Activated CD8-positive, alpha-beta memory T cell treated with anti-CD3 and anti-CD28 coated beads, Interleukin-2, amount 50 U/mL, for 48 hours (primary cell): ENCODE results near the gene PI4KA.

ENCODE experiments used
- DNase-seq: peaks from one replicate; pipeline ENCODE4 v3.0.0-alpha.2; 2020

The PI4KA gene

GRCh38 chr22:20881869-20882815 is 23.5 kb upstream of the PI4KA start:
- no peak for DNase-seq

- DNase-seq = no peak
These were observed 22.6 kb upstream of the PI4KA start for GRCh38 chr22:20881231-20881630.

GRCh38 chr22:20877715-20878114 is 19.1 kb upstream of the PI4KA start:
- DNase-seq = no peak

- no peak for DNase-seq
These were observed 16.7 kb upstream of the PI4KA start for GRCh38 chr22:20875296-20875695.

- DNase-seq = no peak
These were observed 14.6 kb upstream of the PI4KA start for GRCh38 chr22:20873214-20873613.

GRCh38 chr22:20869234-20869633 is 10.6 kb upstream of the PI4KA start:
- no peak for DNase-seq

GRCh38 chr22:20868025-20868962 is 9.7 kb upstream of the PI4KA start:
- no peak for DNase-seq

GRCh38 chr22:20867179-20868024 is 8.8 kb upstream of the PI4KA start:
- DNase-seq = no peak

GRCh38 chr22:20866736-20867135 is 8.1 kb upstream of the PI4KA start:
- DNase-seq = no peak

GRCh38 chr22:20865875-20866445 is 7.3 kb upstream of the PI4KA start:
- DNase-seq = no peak

- no peak for DNase-seq
These were observed 6.7 kb upstream of the PI4KA start for GRCh38 chr22:20865331-20865730.

GRCh38 chr22:20864186-20864908 is 5.7 kb upstream of the PI4KA start:
- no peak for DNase-seq

GRCh38 chr22:20863366-20863765 is 4.8 kb upstream of the PI4KA start:
- DNase-seq = no peak

GRCh38 chr22:20862540-20862939 is 3.9 kb upstream of the PI4KA start:
- no peak for DNase-seq

- no peak for DNase-seq
These were observed 1.0 kb upstream of the PI4KA start for GRCh38 chr22:20859615-20860014.

- DNase-seq = peak; percentile 90
These were observed 585 bp downstream of the PI4KA start for GRCh38 chr22:20857838-20858614.

- no peak for DNase-seq
These were observed 1.4 kb downstream of the PI4KA start for GRCh38 chr22:20857247-20857643.

GRCh38 chr22:20853236-20853660 is 5.4 kb downstream of the PI4KA start:
- no peak for DNase-seq

- no peak for DNase-seq
These were observed 6.1 kb downstream of the PI4KA start for GRCh38 chr22:20852503-20852902.

GRCh38 chr22:20852076-20852475 is 6.5 kb downstream of the PI4KA start:
- no peak for DNase-seq
